IMR-90 (cell line): ENCODE data around the gene RHOBTB3. TPM values are rescaled to one million over a fixed set of nuclear protein-coding genes. Genes with fewer than 3 reads are reported as not detected.
A peak's percentile ranks its signal among the peaks of the same experiment; 100 is the strongest.
"Not testable (repeated sequence)": the region's sequence is repeated elsewhere in the genome, so short reads cannot be mapped to it uniquely, and the experiment has no call there.

Experiments used
- ATAC-seq: fragments of 200-7000 bp; cut with Tn5 transposase; 2 replicates; pipeline ENCODE4 v1.9.1; 2020; ENCODE audit warnings: low read depth, mild to moderate bottlenecking, moderate library complexity
- BruUV-seq: library from RNA; stranded (reverse); fragments of 400-500 nt; replicated peaks from 2 replicates; lab custom pipeline; 2021; lab: Mats Ljungman, UMichigan
- CTCF ChIA-PET: fragments of 300-600 bp; formaldehyde crosslinking; extraction: SDS; loops from one replicate; lab custom pipeline; 2021; ENCODE audit warnings: antibody characterized with exemption; lab: Yijun Ruan, JAX
- POLR2A ChIA-PET: fragments of 300-600 bp; sonication (Branson Sonifier 250); formaldehyde crosslinking; loops from one replicate; lab custom pipeline; 2022; ENCODE audit warnings: antibody characterized with exemption; ENCODE audit not compliant: unreplicated experiment; lab: Charles Lee
- DNase-seq: peaks from one replicate; pipeline ENCODE4 v3.0.0; 2013
- H2AFZ ChIP-seq: replicated peaks from 2 replicates; pipeline ENCODE3; 2013; ENCODE audit warnings: low read length, mild to moderate bottlenecking; ENCODE audit not compliant: poor library complexity
- H2AK5ac ChIP-seq: 2 replicates; pipeline ENCODE4 v1.6.1; 2013; ENCODE audit warnings: low read depth, low read length, inconsistent platforms
- H2AK9ac ChIP-seq: replicated peaks from 2 replicates; pipeline ENCODE3; 2013; ENCODE audit warnings: mild to moderate bottlenecking, low read depth, low read length, moderate library complexity; ENCODE audit not compliant: poor library complexity
- H2BK120ac ChIP-seq: 2 replicates; pipeline ENCODE4 v1.6.1; 2013; ENCODE audit warnings: low read depth, low read length, inconsistent platforms
- H2BK15ac ChIP-seq: 3 replicates; pipeline ENCODE4 v1.6.1; 2013; ENCODE audit warnings: low read depth, low read length, inconsistent platforms
- H2BK20ac ChIP-seq: 2 replicates; pipeline ENCODE4 v1.6.1; 2013; ENCODE audit warnings: low read depth, mild to moderate bottlenecking, inconsistent platforms, low read length, moderate library complexity
- H2BK5ac ChIP-seq: 2 replicates; pipeline ENCODE4 v1.6.1; 2013; ENCODE audit warnings: mild to moderate bottlenecking, low read depth, low read length, inconsistent platforms; ENCODE audit not compliant: poor library complexity, severe bottlenecking
- H3K14ac ChIP-seq: replicated peaks from 2 replicates; pipeline ENCODE4 v1.6.1; 2013; ENCODE audit warnings: low read depth, low read length, inconsistent platforms
- H3K18ac ChIP-seq: 2 replicates; pipeline ENCODE4 v1.6.1; 2013; ENCODE audit warnings: low read depth, low read length, control low read depth
- H3K23ac ChIP-seq: 2 replicates; pipeline ENCODE4 v1.6.1; 2013; ENCODE audit warnings: low read depth, low read length, inconsistent platforms
- H3K27ac ChIP-seq: 2 replicates; pipeline ENCODE4 v1.5.1; 2013; ENCODE audit warnings: mild to moderate bottlenecking, control low read depth, low read length; ENCODE audit not compliant: insufficient read depth
- H3K27me3 ChIP-seq: 2 replicates; pipeline ENCODE4 v1.6.1; 2013; ENCODE audit warnings: low read length; ENCODE audit not compliant: control insufficient read depth, insufficient read depth
- H3K36me3 ChIP-seq: 2 replicates; pipeline ENCODE4 v1.6.1; 2013; ENCODE audit warnings: low read length, mixed read lengths; ENCODE audit not compliant: control insufficient read depth, insufficient read depth
- H3K4ac ChIP-seq: 2 replicates; pipeline ENCODE4 v1.6.1; 2013; ENCODE audit warnings: low read depth, low read length, inconsistent platforms
- H3K4me1 ChIP-seq: 2 replicates; pipeline ENCODE4 v1.6.1; 2013; ENCODE audit warnings: low read length, mixed read lengths; ENCODE audit not compliant: control insufficient read depth, insufficient read depth
- H3K4me2 ChIP-seq: 2 replicates; pipeline ENCODE4 v1.6.1; 2013; ENCODE audit warnings: low read depth, mild to moderate bottlenecking, control low read depth, low read length, moderate library complexity
- H3K4me3 ChIP-seq: 2 replicates; pipeline ENCODE4 v1.5.1; 2013; ENCODE audit warnings: low read depth, mild to moderate bottlenecking, control low read depth, low read length, moderate library complexity; ENCODE audit not compliant: insufficient read depth
- H3K56ac ChIP-seq: 2 replicates; pipeline ENCODE4 v1.6.1; 2013; ENCODE audit warnings: low read length, inconsistent platforms; ENCODE audit not compliant: insufficient read depth; ENCODE audit errors: extremely low read depth
- H3K79me1 ChIP-seq, 2 experiments: 2 replicates each; pipeline ENCODE4 v1.6.1; 2013; ENCODE audit warnings: low read length in 2 of 2, inconsistent platforms in 1 of 2, low read depth in 1 of 2
- H3K9ac ChIP-seq: 2 replicates; pipeline ENCODE4 v1.6.1; 2013; ENCODE audit warnings: low read depth, low read length, control low read depth
- H3K9me1 ChIP-seq: 2 replicates; pipeline ENCODE4 v1.6.1; 2013; ENCODE audit warnings: low read length, inconsistent platforms; ENCODE audit not compliant: insufficient read depth
- H3K9me3 ChIP-seq: 2 replicates; pipeline ENCODE4 v1.6.1; 2013; ENCODE audit warnings: low read length; ENCODE audit not compliant: control insufficient read depth, insufficient read depth
- H4K20me1 ChIP-seq: 2 replicates; pipeline ENCODE4 v1.6.1; 2013; ENCODE audit warnings: low read length, inconsistent platforms; ENCODE audit not compliant: insufficient read depth
- H4K5ac ChIP-seq: 2 replicates; pipeline ENCODE4 v1.6.1; 2013; ENCODE audit warnings: mild to moderate bottlenecking, low read depth, low read length, control low read depth
- H4K8ac ChIP-seq, 2 experiments: 2 replicates each; pipeline ENCODE4 v1.6.1; 2013; ENCODE audit warnings: low read depth in 2 of 2, low read length in 2 of 2, control low read depth in 1 of 2, inconsistent platforms in 1 of 2
- H4K91ac ChIP-seq: 2 replicates; pipeline ENCODE4 v1.6.1; 2013; ENCODE audit warnings: low read depth, low read length, inconsistent platforms; ENCODE audit not compliant: insufficient read depth
- WGBS, 2 experiments: methylation state at CpG; one replicate each; pipeline versions ENCODE4 v1.1.5 to v1.1.7; 2013; ENCODE audit warnings: missing lambda C conversion rate in 2 of 2; ENCODE audit not compliant: insufficient read length in 1 of 2; ENCODE audit errors: extremely low coverage in 2 of 2; 5-methylcytosine and 5-hydroxymethylcytosine counted together
- dilution Hi-C: fragments of 300-500 bp; cut with HindIII; formaldehyde crosslinking; loops from one replicate; pipeline ENCODE4 v1.14.3; 2018; ENCODE audit warnings: low sequenced_read_pairs; ENCODE audit not compliant: unreplicated experiment
- in situ Hi-C: fragments of 300-500 bp; cut with MboI; formaldehyde crosslinking; loops from 3 replicates; pipeline ENCODE4 v1.14.3; 2019; ENCODE audit warnings: low sequenced_read_pairs, inconsistent platforms, mixed read lengths
- intact Hi-C: fragments of 100-400 bp; cut with micrococcal nuclease; formaldehyde crosslinking; loops from 2 replicates; pipeline ENCODE4 v1.10.0; 2022
- polyA plus RNA-seq, 3 experiments: library from polyadenylated mRNA; depleted of rRNA; stranded (reverse); fragments of >200 nt; gene quantifications; 2 replicates each; pipeline ENCODE4 v1.2.3, GENCODE V29; 2012; ENCODE audit warnings: low replicate concordance in 1 of 3
- total RNA-seq: library from RNA; depleted of rRNA; stranded (reverse); fragments of >200 nt; gene quantifications from 2 replicates; pipeline ENCODE4 v1.2.3, GENCODE V29; 2012

Gene RHOBTB3
- total and polyA plus RNA-seq, 2 of the 4 experiments (the other 2 are of a cell fraction): 117 to 447 TPM

DNA sequence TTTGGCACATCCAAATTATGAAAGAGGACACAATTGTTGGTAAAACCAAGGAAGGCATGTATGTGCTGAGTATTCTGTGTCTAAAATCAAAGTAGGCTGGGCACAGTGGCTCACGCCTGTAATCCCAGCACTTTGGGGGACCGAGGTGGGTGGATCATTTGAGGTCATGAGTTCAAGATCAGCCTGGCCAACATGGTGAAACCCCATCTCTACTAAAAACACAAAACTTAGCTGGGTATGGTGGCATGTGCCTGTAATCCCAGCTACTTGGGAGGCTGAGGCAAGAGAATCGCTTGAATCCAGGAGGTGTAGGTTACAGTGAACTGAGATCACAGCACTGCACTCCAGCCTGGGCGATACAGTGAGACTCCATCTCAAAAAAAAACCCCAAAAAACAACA lies 105.8 kb downstream of the RHOBTB3 start:
- H3K4me2 ChIP-seq, in situ Hi-C loops: not testable (repeated sequence)

More for the DNA sequence above, 105.8 kb downstream of the RHOBTB3 start:
- CTCF ChIA-PET: interaction anchor here (1.5 kb wide), 1 partner anchor 10 kb away, joined by 3 read pairs; no protein-coding TSS in a partner anchor
- dilution Hi-C loops, H3K79me1 ChIP-seq, H3K56ac ChIP-seq, H2BK20ac ChIP-seq, H3K14ac ChIP-seq, H3K18ac ChIP-seq, H3K36me3 ChIP-seq, H2AFZ ChIP-seq, H4K8ac ChIP-seq, BruUV-seq, H2AK9ac ChIP-seq, intact Hi-C loops, H3K27me3 ChIP-seq, H3K27ac ChIP-seq, H4K5ac ChIP-seq, H3K9me1 ChIP-seq, H2BK5ac ChIP-seq, ATAC-seq, H3K9ac ChIP-seq, H4K20me1 ChIP-seq, H2AK5ac ChIP-seq, DNase-seq, H3K4me3 ChIP-seq, H3K23ac ChIP-seq, H4K91ac ChIP-seq, H2BK120ac ChIP-seq, H3K4ac ChIP-seq, H3K4me1 ChIP-seq, H3K9me3 ChIP-seq: not testable (repeated sequence)
- no CpG with 5 or more reads among the region's 4 CpGs for WGBS, 2 experiments
- peak overlapping the region; percentile 67; the same call in 1 of the 3 replicates for H2BK15ac ChIP-seq
- POLR2A ChIA-PET: interaction anchor here (0.6 kb wide), 1 partner anchor 44 kb away, joined by 4 read pairs; no protein-coding TSS in a partner anchor
